Osteoblast (primary cell): ENCODE data around the gene SNX32. TPM values are rescaled to one million over a fixed set of nuclear protein-coding genes. Genes with fewer than 3 reads are reported as not detected.

ENCODE experiments used
- DNase-seq: peaks from one replicate; pipeline ENCODE4 v3.0.0; 2011; ENCODE audit warnings: low spot score, mixed read lengths; ENCODE audit not compliant: insufficient read length; ENCODE audit errors: missing footprints
- H2AFZ ChIP-seq: 2 replicates; pipeline ENCODE4 v1.6.0; 2011; ENCODE audit warnings: mild to moderate bottlenecking, low read length
- H3K27ac ChIP-seq: 2 replicates; pipeline ENCODE4 v1.5.1; 2011; ENCODE audit warnings: mild to moderate bottlenecking, low read depth, low read length, moderate library complexity
- H3K27me3 ChIP-seq: 2 replicates; pipeline ENCODE4 v1.6.0; 2012; ENCODE audit warnings: mild to moderate bottlenecking, control low read depth, inconsistent platforms, low read length, moderate library complexity; ENCODE audit not compliant: insufficient read depth
- H3K36me3 ChIP-seq: 2 replicates; pipeline ENCODE4 v1.5.1; 2011; ENCODE audit warnings: mild to moderate bottlenecking, low read length, control low read depth, moderate library complexity; ENCODE audit not compliant: insufficient read depth
- H3K4me1 ChIP-seq: 2 replicates; pipeline ENCODE4 v1.5.1; 2011; ENCODE audit warnings: mild to moderate bottlenecking, low read length, control low read depth, moderate library complexity; ENCODE audit not compliant: insufficient read depth
- H3K4me2 ChIP-seq: 2 replicates; pipeline ENCODE4 v1.6.0; 2011; ENCODE audit warnings: mild to moderate bottlenecking, low read length; ENCODE audit not compliant: insufficient read depth
- H3K4me3 ChIP-seq: fragments of 200-600 bp; sonication (generic); 3 replicates; pipeline ENCODE4 v1.5.1; 2012; ENCODE audit warnings: mild to moderate bottlenecking, low read length, inconsistent platforms; ENCODE audit not compliant: insufficient read depth
- H3K79me2 ChIP-seq: 2 replicates; pipeline ENCODE4 v1.6.0; 2012; ENCODE audit warnings: mild to moderate bottlenecking, low read length, control low read depth, inconsistent platforms; ENCODE audit not compliant: insufficient read depth
- H3K9me3 ChIP-seq: 2 replicates; pipeline ENCODE4 v1.5.1; 2011; ENCODE audit warnings: low read depth, low read length, control low read depth
- H4K20me1 ChIP-seq: 2 replicates; pipeline ENCODE4 v1.6.0; 2012; ENCODE audit warnings: mild to moderate bottlenecking, low read length, control low read depth; ENCODE audit not compliant: insufficient read depth
- CTCF ChIP-seq: IDR thresholded peaks from 2 replicates; pipeline ENCODE4 v1.5.1; 2011; ENCODE audit warnings: mild to moderate bottlenecking, low read depth, low read length, moderate library complexity; ENCODE audit errors: extremely low read depth
- total RNA-seq: library from RNA; depleted of rRNA; stranded (reverse); fragments of >200 nt; gene quantifications from 2 replicates; pipeline ENCODE4 v1.2.3, GENCODE V29; 2012

Gene SNX32
- total RNA-seq, 1 donor: 1.1 TPM

- no peak for DNase-seq
- Histone ChIP-seq H3K4me3 (no peak overlapping the region), H4K20me1 (no peaks in the 10 kb centered on the region), H3K9me3 (no peaks in the 10 kb centered on the region), H3K27me3 (peaks cover 45% of the 10 kb centered on the region), H3K79me2 (no peaks in the 10 kb centered on the region), H3K27ac (no peak overlapping the region), H3K36me3 (no peaks in the 10 kb centered on the region), H2AFZ (no peak overlapping the region), H3K4me2 (no peak overlapping the region), H3K4me1 (no peaks in the 10 kb centered on the region)
- TF ChIP-seq CTCF: no peak
Measured at GRCh38 chr11:65806979-65807378, 26.8 kb upstream of the SNX32 start.

- Histone ChIP-seq H3K4me2 (no peak overlapping the region), H4K20me1 (no peaks in the 10 kb centered on the region), H3K4me3 (no peak overlapping the region), H3K4me1 (peaks cover 1% of the 10 kb centered on the region), H3K9me3 (no peaks in the 10 kb centered on the region), H3K27ac (no peak overlapping the region), H3K27me3 (peaks cover 35% of the 10 kb centered on the region), H2AFZ (no peak overlapping the region), H3K79me2 (no peaks in the 10 kb centered on the region), H3K36me3 (no peaks in the 10 kb centered on the region)
- no peak for DNase-seq
- TF ChIP-seq CTCF: no peak
Measured at GRCh38 chr11:65808744-65809341, 24.9 kb upstream of the SNX32 start.

GRCh38 chr11:65809496-65809895 is 24.3 kb upstream of the SNX32 start:
- no peaks in the 10 kb centered on the region for H4K20me1 ChIP-seq
- H3K27me3 ChIP-seq: peaks cover 30% of the 10 kb centered on the region
- no peak for DNase-seq
- TF ChIP-seq CTCF: no peak
- H3K4me2 ChIP-seq: no peak overlapping the region
- no peaks in the 10 kb centered on the region for H3K36me3 ChIP-seq
- no peak overlapping the region for H2AFZ ChIP-seq
- H3K27ac ChIP-seq: no peak overlapping the region
- H3K9me3 ChIP-seq: no peaks in the 10 kb centered on the region
- H3K4me1 ChIP-seq: peaks cover 8% of the 10 kb centered on the region
- no peaks in the 10 kb centered on the region for H3K79me2 ChIP-seq
- no peak overlapping the region for H3K4me3 ChIP-seq

- peaks cover 30% of the 10 kb centered on the region for H3K27me3 ChIP-seq
- no peaks in the 10 kb centered on the region for H3K9me3 ChIP-seq
Measured at GRCh38 chr11:65810046-65810868, 23.5 kb upstream of the SNX32 start.

More at GRCh38 chr11:65810046-65810868, 23.5 kb upstream of the SNX32 start:
- H3K4me3 ChIP-seq: no peak overlapping the region
- no peaks in the 10 kb centered on the region for H3K36me3 ChIP-seq
- H4K20me1 ChIP-seq: no peaks in the 10 kb centered on the region
- no peak for TF ChIP-seq CTCF
- no peak overlapping the region for H2AFZ ChIP-seq
- peaks cover 13% of the 10 kb centered on the region for H3K4me1 ChIP-seq
- H3K4me2 ChIP-seq: no peak overlapping the region
- H3K27ac ChIP-seq: no peak overlapping the region
- H3K79me2 ChIP-seq: no peaks in the 10 kb centered on the region
- DNase-seq: no peak
